ENCODE results near the gene MRPL11. TPM values are rescaled to one million over a fixed set of nuclear protein-coding genes. Genes with fewer than 3 reads are reported as not detected.
A peak's percentile ranks its signal among the peaks of the same experiment; 100 is the strongest.

MRPL11 gene
- total and polyA plus RNA-seq, 2 of the 13 experiments (the other 11 are each of a cell fraction or from before 2014, with no cell fraction given): 72.9 to 176 TPM

DNA sequence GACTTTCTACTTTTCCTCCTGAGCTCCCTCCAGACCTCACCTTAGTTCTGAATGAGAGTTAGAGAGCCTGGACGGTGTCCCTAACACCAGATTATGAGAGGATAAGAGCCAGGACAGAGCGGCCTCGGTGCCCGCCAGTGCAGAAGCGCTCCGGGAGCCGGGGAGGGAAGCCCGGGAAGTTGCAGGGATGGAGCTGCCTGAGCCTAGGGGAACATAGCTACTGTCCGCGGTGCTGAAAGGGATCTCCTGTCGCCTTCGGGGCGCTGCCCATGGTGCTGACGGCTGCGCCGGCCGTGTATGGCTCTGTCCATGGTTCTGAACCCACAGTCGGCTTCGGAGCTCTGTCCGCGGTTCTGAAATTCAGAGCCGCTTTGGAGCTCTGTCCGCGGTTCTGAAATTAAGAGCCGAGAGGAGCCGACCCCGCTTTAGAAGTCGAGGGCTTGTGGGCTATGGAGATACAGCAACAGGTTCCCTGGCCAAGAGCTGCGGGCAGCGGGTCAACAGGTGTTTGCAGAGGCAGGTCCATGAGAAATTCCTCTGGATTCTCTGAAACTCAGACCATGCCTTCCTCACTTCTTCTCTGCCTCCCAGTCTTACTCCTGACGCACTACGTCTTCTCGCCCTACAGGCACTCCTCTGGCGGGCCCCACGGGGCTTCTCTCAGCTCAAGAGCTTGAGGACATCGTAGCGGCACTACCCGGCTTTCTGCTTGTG lies 17.0 kb downstream of the MRPL11 start (continued):
- no peak for TF ChIP-seq HNRNPUL1 (IDR thresholded peaks at IDR 0.05; ENCODE audit: low read depth, low read length)
- TF ChIP-seq, protein P1, sequence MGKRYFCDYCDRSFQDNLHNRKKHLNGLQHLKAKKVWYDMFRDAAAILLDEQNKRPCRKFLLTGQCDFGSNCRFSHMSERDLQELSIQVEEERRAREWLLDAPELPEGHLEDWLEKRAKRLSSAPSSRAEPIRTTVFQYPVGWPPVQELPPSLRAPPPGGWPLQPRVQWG (CRISPR knock-in tag; IDR thresholded peaks at IDR 0.05; ENCODE audit: borderline replicate concordance, low read depth): peak; percentile 100
- no peak for TF ChIP-seq SUZ12 (IDR thresholded peaks at IDR 0.05; ENCODE audit: low read depth, low read length)
- TF ChIP-seq ZNF230 (CRISPR knock-in tag; IDR thresholded peaks at IDR 0.05): peak; percentile 100
- TF ChIP-seq, protein P2, sequence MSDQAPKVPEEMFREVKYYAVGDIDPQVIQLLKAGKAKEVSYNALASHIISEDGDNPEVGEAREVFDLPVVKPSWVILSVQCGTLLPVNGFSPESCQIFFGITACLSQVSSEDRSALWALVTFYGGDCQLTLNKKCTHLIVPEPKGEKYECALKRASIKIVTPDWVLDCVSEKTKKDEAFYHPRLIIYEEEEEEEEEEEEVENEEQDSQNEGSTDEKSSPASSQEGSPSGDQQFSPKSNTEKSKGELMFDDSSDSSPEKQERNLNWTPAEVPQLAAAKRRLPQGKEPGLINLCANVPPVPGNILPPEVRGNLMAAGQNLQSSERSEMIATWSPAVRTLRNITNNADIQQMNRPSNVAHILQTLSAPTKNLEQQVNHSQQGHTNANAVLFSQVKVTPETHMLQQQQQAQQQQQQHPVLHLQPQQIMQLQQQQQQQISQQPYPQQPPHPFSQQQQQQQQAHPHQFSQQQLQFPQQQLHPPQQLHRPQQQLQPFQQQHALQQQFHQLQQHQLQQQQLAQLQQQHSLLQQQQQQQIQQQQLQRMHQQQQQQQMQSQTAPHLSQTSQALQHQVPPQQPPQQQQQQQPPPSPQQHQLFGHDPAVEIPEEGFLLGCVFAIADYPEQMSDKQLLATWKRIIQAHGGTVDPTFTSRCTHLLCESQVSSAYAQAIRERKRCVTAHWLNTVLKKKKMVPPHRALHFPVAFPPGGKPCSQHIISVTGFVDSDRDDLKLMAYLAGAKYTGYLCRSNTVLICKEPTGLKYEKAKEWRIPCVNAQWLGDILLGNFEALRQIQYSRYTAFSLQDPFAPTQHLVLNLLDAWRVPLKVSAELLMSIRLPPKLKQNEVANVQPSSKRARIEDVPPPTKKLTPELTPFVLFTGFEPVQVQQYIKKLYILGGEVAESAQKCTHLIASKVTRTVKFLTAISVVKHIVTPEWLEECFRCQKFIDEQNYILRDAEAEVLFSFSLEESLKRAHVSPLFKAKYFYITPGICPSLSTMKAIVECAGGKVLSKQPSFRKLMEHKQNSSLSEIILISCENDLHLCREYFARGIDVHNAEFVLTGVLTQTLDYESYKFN (CRISPR knock-in tag; conservative IDR thresholded peaks at IDR 0.05): peak; percentile 97
- peak; percentile 100 for TF ChIP-seq ZNF430 (CRISPR knock-in tag; IDR thresholded peaks at IDR 0.05)
- peak; percentile 100 for TF ChIP-seq CAMTA2 (CRISPR knock-in tag; IDR thresholded peaks at IDR 0.05; ENCODE audit: borderline replicate concordance)
- peak; percentile 100 for TF ChIP-seq ZBTB42 (CRISPR knock-in tag; IDR thresholded peaks at IDR 0.05)
- peak; percentile 100 for TF ChIP-seq THAP9 (CRISPR knock-in tag; IDR thresholded peaks at IDR 0.05; ENCODE audit: borderline replicate concordance)
- TF ChIP-seq FOXK1 (CRISPR knock-in tag; IDR thresholded peaks at IDR 0.05; ENCODE audit: borderline replicate concordance, low read depth): peak; percentile 100
- TF ChIP-seq ZNF512 (CRISPR knock-in tag; IDR thresholded peaks at IDR 0.05): peak; percentile 99
- peak; percentile 100 for TF ChIP-seq MIER2 (CRISPR knock-in tag; IDR thresholded peaks at IDR 0.05)
- no peak for TF ChIP-seq ZFP36 (IDR thresholded peaks at IDR 0.05; ENCODE audit: borderline replicate concordance, low read depth, low read length, partially characterized antibody)
- TF ChIP-seq RAD21 (CRISPR knock-in tag; IDR thresholded peaks at IDR 0.05): peak; percentile 96
- peak; percentile 100 for TF ChIP-seq ZNF280D (CRISPR knock-in tag; IDR thresholded peaks at IDR 0.05)
- TF ChIP-seq ZNF138 (CRISPR knock-in tag; IDR thresholded peaks at IDR 0.05; ENCODE audit: low read depth): peak; percentile 100
- TF ChIP-seq JUN (CRISPR knock-in tag; IDR thresholded peaks at IDR 0.05): peak; percentile 100

Measured in HepG2 (cell line).